ENCODE results near the gene ZMYM4.

- no peak for TF ChIP-seq TAF1 (IDR thresholded peaks at IDR 0.05; ENCODE audit: low read depth)
- TF ChIP-seq, protein P1, sequence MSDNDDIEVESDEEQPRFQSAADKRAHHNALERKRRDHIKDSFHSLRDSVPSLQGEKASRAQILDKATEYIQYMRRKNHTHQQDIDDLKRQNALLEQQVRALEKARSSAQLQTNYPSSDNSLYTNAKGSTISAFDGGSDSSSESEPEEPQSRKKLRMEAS (IDR thresholded peaks at IDR 0.05): no peak
- TF ChIP-seq FOXM1 (IDR thresholded peaks at IDR 0.05; ENCODE audit: borderline replicate concordance, low read depth): no peak
- TF ChIP-seq EGR1 (IDR thresholded peaks at IDR 0.05): no peak
- no peak for TF ChIP-seq REST (IDR thresholded peaks at IDR 0.05; ENCODE audit: low read depth)
- no peak for TF ChIP-seq CREB1 (IDR thresholded peaks at IDR 0.05; ENCODE audit: low read depth)
- TF ChIP-seq TCF12 (IDR thresholded peaks at IDR 0.05; ENCODE audit: low read depth): no peak
- no peak for TF ChIP-seq YY1 (IDR thresholded peaks at IDR 0.05; ENCODE audit: low read depth)
- TF ChIP-seq TEAD4 (IDR thresholded peaks at IDR 0.05): no peak
- TF ChIP-seq EP300 (IDR thresholded peaks at IDR 0.05; ENCODE audit: borderline replicate concordance): no peak
- TF ChIP-seq CEBPB (IDR thresholded peaks at IDR 0.05): no peak
- TF ChIP-seq ZBTB7A (IDR thresholded peaks at IDR 0.05; ENCODE audit: low read depth): no peak
These were observed 13.2 kb upstream of the ZMYM4 start for GRCh38 chr1:35255276-35255675.

Data from Ishikawa (cell line).